MCF 10A (cell line): ENCODE data around the gene KRTAP5-10. TPM values are rescaled to one million over a fixed set of nuclear protein-coding genes. Genes with fewer than 3 reads are reported as not detected.

Experiments used
- BruUV-seq: library from RNA; stranded (reverse); fragments of 400-500 nt; replicated peaks from 2 replicates; lab custom pipeline; 2021; lab: Mats Ljungman, UMichigan
- CTCF ChIA-PET: fragments of 300-600 bp; sonication (Branson Sonifier 250); formaldehyde crosslinking; extraction: SDS; loops from one replicate; lab custom pipeline; 2021; ENCODE audit warnings: antibody characterized with exemption, inconsistent platforms; lab: Yijun Ruan, JAX
- POLR2A ChIA-PET: fragments of 300-600, 350-650 bp; sonication (Branson Sonifier 250); formaldehyde crosslinking; extraction: SDS; loops from one replicate; lab custom pipeline; 2020; ENCODE audit warnings: antibody characterized with exemption, inconsistent platforms; lab: Yijun Ruan, JAX
- DNase-seq: peaks from one replicate; pipeline ENCODE4 v3.0.0-alpha.2; 2018; ENCODE audit not compliant: unreplicated experiment
- H3K27ac Mint-ChIP-seq: one replicate; pipeline ENCODE4 v1.8.0; 2022; ENCODE audit warnings: mild to moderate bottlenecking, low read depth, mixed read lengths; ENCODE audit not compliant: unreplicated experiment
- H3K27me3 Mint-ChIP-seq: one replicate; pipeline ENCODE4 v1.8.0; 2022; ENCODE audit warnings: mixed read lengths; ENCODE audit not compliant: insufficient read depth, unreplicated experiment
- H3K36me3 Mint-ChIP-seq: one replicate; pipeline ENCODE4 v1.8.0; 2022; ENCODE audit warnings: mild to moderate bottlenecking, moderate library complexity, mixed read lengths; ENCODE audit not compliant: insufficient read depth, unreplicated experiment
- H3K4me1 Mint-ChIP-seq: one replicate; pipeline ENCODE4 v1.8.0; 2022; ENCODE audit warnings: mixed read lengths; ENCODE audit not compliant: insufficient read depth, unreplicated experiment
- H3K4me3 Mint-ChIP-seq: one replicate; pipeline ENCODE4 v1.8.0; 2022; ENCODE audit warnings: mild to moderate bottlenecking, moderate library complexity, mixed read lengths; ENCODE audit not compliant: unreplicated experiment
- H3K9me3 Mint-ChIP-seq: one replicate; pipeline ENCODE4 v1.8.0; 2022; ENCODE audit warnings: mixed read lengths; ENCODE audit not compliant: unreplicated experiment
- intact Hi-C: fragments of 100-400 bp; cut with micrococcal nuclease; formaldehyde crosslinking; loops from 2 replicates; pipeline ENCODE4 v1.14.1; 2022
- total RNA-seq: library from RNA; stranded (reverse); gene quantifications from 2 replicates; pipeline ENCODE4 v1.2.3, GENCODE V29; 2022
- TF ChIP-seq, protein P1 (sequence below): fragments of 200-600 bp; IDR thresholded peaks from one replicate; pipeline ENCODE4 v1.8.0; 2022; ENCODE audit warnings: antibody characterized with exemption, mild to moderate bottlenecking; ENCODE audit not compliant: unreplicated experiment

The KRTAP5-10 gene
- total RNA-seq, 1 experiment from 2014 or later = not detected

DNA sequence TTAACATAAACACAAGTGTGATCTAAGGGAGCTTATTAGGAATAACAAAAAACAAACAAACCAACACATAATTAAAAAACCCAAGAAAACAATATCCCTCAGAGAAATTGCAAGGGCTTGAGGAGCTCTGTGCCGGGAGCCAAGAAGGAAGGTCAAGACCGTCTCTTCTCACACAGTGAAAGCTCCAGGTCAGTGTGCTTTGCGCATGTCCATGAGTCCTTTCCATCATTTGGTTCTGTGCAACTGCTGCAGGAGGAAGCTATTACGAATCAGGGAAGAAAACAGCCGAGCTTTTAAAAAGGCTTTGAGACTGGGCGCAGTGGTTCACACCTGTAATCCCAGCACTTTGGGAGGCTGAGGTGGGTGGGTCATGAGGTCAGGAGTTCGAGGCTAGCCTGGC lies 23.0 kb upstream of the KRTAP5-10 start:
- CTCF ChIA-PET = no interaction called here

DNA sequence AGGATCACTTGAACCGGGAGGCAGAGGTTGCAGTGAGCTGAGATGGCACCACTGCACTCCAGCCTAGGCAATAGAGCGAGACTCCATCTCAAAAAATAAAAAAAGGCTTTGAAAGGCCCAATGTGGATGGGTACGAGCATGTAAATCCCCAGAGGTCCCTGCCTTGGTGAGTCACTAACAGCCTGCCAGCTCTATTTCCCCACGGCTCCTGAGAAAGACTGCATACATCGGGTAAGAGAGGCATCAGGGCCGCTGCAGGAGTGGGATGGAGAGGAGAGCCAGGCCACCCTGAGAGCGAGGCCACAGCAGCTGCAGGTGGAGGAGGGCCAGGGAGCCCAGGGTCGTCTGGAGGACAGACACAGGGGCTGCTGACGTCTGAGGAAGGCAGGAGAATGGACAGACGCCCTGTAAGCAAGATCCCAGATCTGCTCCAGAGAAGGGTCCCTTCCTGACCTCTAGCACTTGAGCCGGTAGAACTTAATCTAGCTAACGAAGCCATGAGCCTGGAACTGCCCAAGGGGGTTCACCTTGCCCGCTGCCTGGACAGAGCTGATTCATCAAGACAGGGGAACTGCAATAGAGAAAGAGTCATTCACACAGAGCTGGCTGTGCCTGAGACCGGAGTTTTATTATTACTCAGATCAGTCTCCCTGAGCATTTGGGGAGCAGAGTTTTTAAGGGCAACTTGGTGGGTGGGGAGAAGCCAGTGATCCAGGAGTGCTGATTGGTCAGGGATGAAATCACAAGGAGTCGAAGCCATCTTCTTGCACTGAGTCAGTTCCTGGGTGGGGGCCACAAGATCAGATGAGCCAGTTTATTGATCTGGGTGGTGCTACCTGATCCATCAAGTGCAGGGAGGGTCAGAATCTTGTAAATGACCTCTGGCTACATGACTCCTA lies 22.2 kb upstream of the KRTAP5-10 start:
- TF ChIP-seq, protein P1, sequence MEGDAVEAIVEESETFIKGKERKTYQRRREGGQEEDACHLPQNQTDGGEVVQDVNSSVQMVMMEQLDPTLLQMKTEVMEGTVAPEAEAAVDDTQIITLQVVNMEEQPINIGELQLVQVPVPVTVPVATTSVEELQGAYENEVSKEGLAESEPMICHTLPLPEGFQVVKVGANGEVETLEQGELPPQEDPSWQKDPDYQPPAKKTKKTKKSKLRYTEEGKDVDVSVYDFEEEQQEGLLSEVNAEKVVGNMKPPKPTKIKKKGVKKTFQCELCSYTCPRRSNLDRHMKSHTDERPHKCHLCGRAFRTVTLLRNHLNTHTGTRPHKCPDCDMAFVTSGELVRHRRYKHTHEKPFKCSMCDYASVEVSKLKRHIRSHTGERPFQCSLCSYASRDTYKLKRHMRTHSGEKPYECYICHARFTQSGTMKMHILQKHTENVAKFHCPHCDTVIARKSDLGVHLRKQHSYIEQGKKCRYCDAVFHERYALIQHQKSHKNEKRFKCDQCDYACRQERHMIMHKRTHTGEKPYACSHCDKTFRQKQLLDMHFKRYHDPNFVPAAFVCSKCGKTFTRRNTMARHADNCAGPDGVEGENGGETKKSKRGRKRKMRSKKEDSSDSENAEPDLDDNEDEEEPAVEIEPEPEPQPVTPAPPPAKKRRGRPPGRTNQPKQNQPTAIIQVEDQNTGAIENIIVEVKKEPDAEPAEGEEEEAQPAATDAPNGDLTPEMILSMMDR = no peak
- Mint-ChIP-seq H3K4me3 (no peak overlapping the region), H3K27me3 (no peaks in the 10 kb centered on the region), H3K27ac (no peak overlapping the region), H3K9me3 (peaks cover 19% of the 10 kb centered on the region), H3K36me3 (no peaks in the 10 kb centered on the region), H3K4me1 (no peaks in the 10 kb centered on the region)
- ChIA-PET POLR2A (interaction anchor here (1.0 kb wide), 1 partner anchor 8 kb away, joined by 5 read pairs; no protein-coding TSS in a partner anchor), CTCF (no interaction called here)
- DNase-seq = peak; percentile 10
- no TSS peak for BruUV-seq
- intact Hi-C loops = no loop called here

More for the DNA sequence above, 23.0 kb upstream of the KRTAP5-10 start:
- no peaks in the 10 kb centered on the region for H3K4me1 Mint-ChIP-seq
- no peaks in the 10 kb centered on the region for H3K36me3 Mint-ChIP-seq
- no TSS peak for BruUV-seq
- H3K27me3 Mint-ChIP-seq = no peaks in the 10 kb centered on the region
- no peak overlapping the region for H3K4me3 Mint-ChIP-seq
- POLR2A ChIA-PET = interaction anchor here (1.0 kb wide), 1 partner anchor 9 kb away, joined by 5 read pairs; no protein-coding TSS in a partner anchor
- peaks cover 19% of the 10 kb centered on the region for H3K9me3 Mint-ChIP-seq
- H3K27ac Mint-ChIP-seq = no peak overlapping the region
- no peak for DNase-seq
- TF ChIP-seq, protein P1 = no peak
- intact Hi-C loops = no loop called here

DNA sequence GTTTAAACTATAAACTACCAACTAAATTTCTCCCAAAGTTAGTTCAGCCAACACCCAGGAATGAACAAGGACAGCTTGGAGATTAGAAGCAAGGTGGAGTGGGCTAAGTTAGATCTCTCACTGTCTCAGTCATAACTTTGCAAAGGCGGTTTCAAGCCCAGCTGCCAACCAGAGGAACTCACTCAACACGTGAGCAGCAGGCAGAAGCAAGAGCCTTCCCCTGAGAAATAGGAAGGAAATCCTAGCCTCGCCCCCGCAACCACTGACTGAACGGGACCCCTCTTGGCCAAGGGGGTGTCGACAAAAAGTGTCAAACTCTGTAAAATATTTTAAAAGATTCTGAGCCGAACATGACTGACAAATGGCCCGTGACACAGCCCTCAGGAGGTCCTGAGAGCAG lies 21.5 kb upstream of the KRTAP5-10 start:
- BruUV-seq = no TSS peak
- TF ChIP-seq, protein P1 = no peak
- ChIA-PET POLR2A (no interaction called here), CTCF (no interaction called here)
- intact Hi-C loops = no loop called here
- no peaks in the 10 kb centered on the region for H3K27me3 Mint-ChIP-seq
- no peak overlapping the region for H3K4me3 Mint-ChIP-seq
- no peaks in the 10 kb centered on the region for H3K4me1 Mint-ChIP-seq
- H3K9me3 Mint-ChIP-seq = peaks cover 19% of the 10 kb centered on the region
- no peak for DNase-seq
- H3K36me3 Mint-ChIP-seq = no peaks in the 10 kb centered on the region
- H3K27ac Mint-ChIP-seq = no peak overlapping the region

DNA sequence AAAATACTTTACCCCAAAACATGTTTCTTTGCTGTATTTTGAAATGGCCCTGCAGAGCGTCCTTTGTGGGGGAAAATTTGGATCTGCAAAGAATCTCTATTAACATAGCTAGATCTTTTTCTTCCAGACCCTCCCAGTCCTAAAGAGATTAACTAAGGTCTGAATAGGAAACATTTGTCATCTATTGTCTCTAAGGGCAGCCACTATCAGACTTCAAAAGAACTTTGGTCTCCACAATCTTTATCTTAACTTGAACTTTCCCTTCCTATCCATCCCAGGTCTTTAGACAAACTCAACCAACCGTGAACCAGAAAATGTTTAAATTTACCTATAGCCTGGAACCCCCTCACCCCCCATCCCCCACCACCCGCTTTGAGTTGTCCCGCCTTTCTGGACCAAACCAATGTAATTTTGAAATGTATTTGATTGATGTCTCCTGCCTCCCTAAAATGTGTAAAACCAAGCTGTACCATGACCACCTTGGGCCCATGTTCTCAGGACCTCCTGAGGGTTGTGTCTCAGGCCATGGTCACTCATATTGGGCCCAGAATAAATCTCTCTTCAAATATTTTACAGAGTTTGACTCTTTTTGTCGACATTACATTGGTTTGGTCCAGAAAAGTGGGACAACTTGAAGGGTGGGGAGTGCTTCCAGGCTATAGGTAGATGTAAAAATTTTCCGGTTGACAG lies 20.7 kb upstream of the KRTAP5-10 start:
- Mint-ChIP-seq H3K36me3 (no peaks in the 10 kb centered on the region), H3K4me3 (no peak overlapping the region), H3K4me1 (no peaks in the 10 kb centered on the region), H3K27me3 (no peaks in the 10 kb centered on the region), H3K27ac (no peak overlapping the region), H3K9me3 (peaks cover 19% of the 10 kb centered on the region)
- no TSS peak for BruUV-seq
- ChIA-PET CTCF (interaction anchor here (0.6 to 0.7 kb wide), 3 partner anchors 35 to 186 kb away, joined by 3 to 4 read pairs (median 3); no protein-coding TSS in a partner anchor), POLR2A (no interaction called here)
- no peak for DNase-seq
- TF ChIP-seq, protein P1 = no peak
- intact Hi-C loops = no loop called here
